K562 (cell line): Measurements from ENCODE around the gene MBOAT7. TPM values are rescaled to one million over a fixed set of nuclear protein-coding genes. Genes with fewer than 3 reads are reported as not detected.
A peak's percentile ranks its signal among the peaks of the same experiment; 100 is the strongest.

ENCODE experiments used
- ATAC-seq: fragments of 200-7000 bp; cut with Tn5 transposase; 3 replicates; pipeline ENCODE4 v1.9.1; 2020; ENCODE audit warnings: moderate library complexity
- BruUV-seq: library from RNA; stranded (reverse); fragments of 400-500 nt; replicated peaks from 2 replicates; lab custom pipeline; 2021; lab: Mats Ljungman, UMichigan
- CTCF ChIA-PET: fragments of 300-600 bp; formaldehyde crosslinking; extraction: SDS; loops from one replicate; lab custom pipeline; 2021; ENCODE audit warnings: low intra/inter-chr PET ratio; lab: Yijun Ruan, JAX
- POLR2A ChIA-PET: fragments of 300-600, 350-650 bp; sonication (Branson Sonifier 250); formaldehyde crosslinking; extraction: SDS; loops from one replicate; lab custom pipeline; 2021; ENCODE audit warnings: antibody characterized with exemption, inconsistent platforms; lab: Yijun Ruan, JAX
- DNase-seq, 4 experiments: peaks; one replicate each; pipeline versions ENCODE4 v3.0.0 to v3.0.0-alpha.2; 2011 to 2018; ENCODE audit warnings: low spot score in 3 of 4, mixed read lengths in 3 of 4; ENCODE audit errors: extremely low read depth in 1 of 4
- FAIRE-seq: peaks from 2 replicates; lab custom pipeline; 2011; peaks lifted over from hg19 to GRCh38; lab: Jason Lieb, UNC
- H2AFZ ChIP-seq: 2 replicates; pipeline ENCODE4 v1.6.0; 2011; ENCODE audit warnings: low read depth, low read length, control low read depth, inconsistent platforms
- H3K27ac ChIP-seq: fragments of 200-600 bp; 3 replicates; pipeline ENCODE4 v1.8.0; 2011; ENCODE audit warnings: low read depth, mild to moderate bottlenecking, control low read depth, inconsistent platforms, low read length, moderate library complexity, mixed read lengths; ENCODE audit errors: extremely low read depth
- H3K27me3 ChIP-seq, 2 experiments: fragments of 300-600 bp in 1 of 2; 2 replicates in 1 of 2; 3 replicates in 1 of 2; pipeline versions ENCODE4 v1.6.0 to v1.8.0; 2011; ENCODE audit warnings: inconsistent platforms in 2 of 2, low read length in 2 of 2, mild to moderate bottlenecking in 1 of 2, mixed read lengths in 1 of 2, moderate library complexity in 1 of 2; ENCODE audit not compliant: control insufficient read depth in 2 of 2, insufficient read depth in 2 of 2
- H3K36me3 ChIP-seq: fragments of 300-600 bp; 3 replicates; pipeline ENCODE4 v1.8.0; 2011; ENCODE audit warnings: mild to moderate bottlenecking, low read length, inconsistent platforms; ENCODE audit not compliant: control insufficient read depth, insufficient read depth
- H3K4me1 ChIP-seq, 2 experiments: fragments of 200-600 bp in 1 of 2; replicated peaks in 1 of 2; 2 replicates in 1 of 2; 3 replicates in 1 of 2; pipeline versions ENCODE4 v1.5.1 to v1.8.0; 2011; ENCODE audit warnings: inconsistent platforms in 2 of 2, low read length in 2 of 2, mild to moderate bottlenecking in 1 of 2, mixed read lengths in 1 of 2, moderate library complexity in 1 of 2; ENCODE audit not compliant: control insufficient read depth in 2 of 2, insufficient read depth in 2 of 2
- H3K4me2 ChIP-seq: 2 replicates; pipeline ENCODE4 v1.6.1; 2011; ENCODE audit warnings: low read length, control low read depth, inconsistent platforms, mixed read lengths; ENCODE audit not compliant: insufficient read depth
- H3K4me3 ChIP-seq: fragments of 200-600 bp; sonication (generic), shearing (Covaris generic); 2 replicates; pipeline ENCODE4 v1.5.1; 2016; ENCODE audit warnings: control low read depth, inconsistent platforms
- H3K79me2 ChIP-seq: fragments of 200-600 bp; 3 replicates; pipeline ENCODE4 v1.8.0; 2011; ENCODE audit warnings: low read length, inconsistent platforms; ENCODE audit not compliant: control insufficient read depth, insufficient read depth
- H3K9ac ChIP-seq, 2 experiments: 2 replicates each; pipeline versions ENCODE4 v1.6.0 to v1.6.1; 2011; ENCODE audit warnings: low read depth in 2 of 2, low read length in 2 of 2, control low read depth in 1 of 2, inconsistent platforms in 1 of 2, mild to moderate bottlenecking in 1 of 2, mixed read lengths in 1 of 2; ENCODE audit not compliant: insufficient read depth in 1 of 2
- H3K9me1 ChIP-seq: one replicate; pipeline ENCODE4 v1.6.0; 2011; ENCODE audit warnings: inconsistent platforms, mild to moderate bottlenecking, low read length, moderate library complexity; ENCODE audit not compliant: control insufficient read depth, insufficient read depth
- H3K9me3 ChIP-seq: replicated peaks from 2 replicates; pipeline ENCODE4 v1.5.1; 2011; ENCODE audit warnings: low read depth, low read length, inconsistent platforms; ENCODE audit not compliant: control insufficient read depth, insufficient read depth
- H4K20me1 ChIP-seq: replicated peaks from 2 replicates; pipeline ENCODE4 v1.6.1; 2011; ENCODE audit warnings: low read length, inconsistent platforms, mixed read lengths; ENCODE audit not compliant: control insufficient read depth, insufficient read depth
- HNRNPLL ChIP-seq: fragments of 200-400 bp; formaldehyde crosslinking; IDR thresholded peaks from 2 replicates; pipeline ENCODE4 v1.6.1; 2017; ENCODE audit warnings: low read length, low read depth, mild to moderate bottlenecking; ENCODE audit not compliant: poor library complexity, severe bottlenecking
- MBD2 ChIP-seq: sonication (generic); IDR thresholded peaks from 2 replicates; pipeline ENCODE4 v1.6.1; 2016; ENCODE audit warnings: low read depth, borderline replicate concordance
- MECOM ChIP-seq: fragments of 250-450 bp; sonication (Bioruptor Pico); IDR thresholded peaks from 2 replicates; pipeline ENCODE4 v1.8.0; 2022; ENCODE audit warnings: inconsistent platforms
- MIER1 ChIP-seq: fragments of 450-650 bp; IDR thresholded peaks from 2 replicates; pipeline ENCODE4 v1.6.1; 2016; ENCODE audit warnings: antibody characterized with exemption, mild to moderate bottlenecking, low read depth
- NR2C2 ChIP-seq, 2 experiments: fragments of 200-800 bp in 1 of 2; sonication (Bioruptor generic) in 1 of 2; sonication (generic) in 1 of 2; formaldehyde crosslinking in 1 of 2; IDR thresholded peaks; 2 replicates each; pipeline versions ENCODE4 v1.6.1 to v1.8.0; 2016 to 2022; ENCODE audit warnings: mild to moderate bottlenecking in 1 of 2, missing compliant biosample characterization in 1 of 2, missing genetic modification characterization in 1 of 2, missing genetic modification reagents in 1 of 2
- SAP30 ChIP-seq: fragments of 200-600 bp; sonication (generic); IDR thresholded peaks from 2 replicates; pipeline ENCODE4 v1.6.1; 2012; ENCODE audit warnings: borderline replicate concordance, low read depth, mild to moderate bottlenecking, moderate library complexity, low read length, control low read depth, inconsistent platforms; ENCODE audit not compliant: insufficient read depth, poor library complexity, severe bottlenecking
- SMARCA4 ChIP-seq: fragments of 450-650 bp; IDR thresholded peaks from 2 replicates; pipeline ENCODE4 v1.6.1; 2016
- SOX6 ChIP-seq: fragments of 450-650 bp; IDR thresholded peaks from 2 replicates; pipeline ENCODE4 v1.6.1; 2014; ENCODE audit warnings: mild to moderate bottlenecking
- ZFP1 ChIP-seq: fragments of 450-650 bp; formaldehyde crosslinking; IDR thresholded peaks from 2 replicates; pipeline ENCODE4 v1.4.0; 2020; ENCODE audit warnings: mild to moderate bottlenecking, mixed read lengths
- ZNF57 ChIP-seq: fragments of 450-650 bp; formaldehyde crosslinking; IDR thresholded peaks from 2 replicates; pipeline ENCODE4 v1.4.0; 2020; ENCODE audit warnings: mild to moderate bottlenecking, moderate library complexity
- WGBS: fragments of 100-300 bp; shearing (Covaris generic); methylation state at CpG from one replicate; pipeline ENCODE4 v1.1.6; 2016; ENCODE audit warnings: low coverage, mixed read lengths; ENCODE audit not compliant: insufficient coverage; ENCODE audit errors: missing lambda C conversion rate; 5-methylcytosine and 5-hydroxymethylcytosine counted together
- in situ Hi-C: fragments of 300-500 bp; cut with MboI; formaldehyde crosslinking; loops from 4 replicates; pipeline ENCODE4 v1.15.0; 2018; ENCODE audit warnings: inconsistent platforms, mixed read lengths
- intact Hi-C: fragments of 100-400 bp; cut with micrococcal nuclease; formaldehyde crosslinking; loops from 2 replicates; pipeline ENCODE4 v1.14.2; 2022
- polyA plus RNA-seq, 8 experiments: library from polyadenylated mRNA; depleted of rRNA in 4 of 8; stranded (reverse) in 5 of 8; unstranded in 3 of 8; fragments of >200 nt; fragmentation: Nextera tagmentation in 2 of 8; fragmentation: Illumina TruSeq in 1 of 8; extraction: Ambion mirVana in 2 of 8; extraction: Trizol in 1 of 8; gene quantifications; 2 replicates each; pipeline versions ENCODE4 v1.2.1 to v1.2.3, GENCODE V29; 2011 to 2014; ENCODE audit warnings: inconsistent platforms in 1 of 8, missing spikeins in 1 of 8
- total RNA-seq, 7 experiments: library from RNA; depleted of rRNA in 6 of 7; stranded (reverse); fragments of >200 nt in 6 of 7; fragmentation: Illumina TruSeq in 2 of 7; extraction: Trizol in 2 of 7; gene quantifications; 2 replicates each; pipeline versions ENCODE4 v1.2.1 to v1.2.3, GENCODE V29; 2011 to 2021; ENCODE audit warnings: low replicate concordance in 1 of 7
- TF ChIP-seq, protein P1 (sequence below): fragments of 450-650 bp; formaldehyde crosslinking; IDR thresholded peaks from 2 replicates; pipeline ENCODE4 v1.4.0; 2022; ENCODE audit warnings: missing genetic modification characterization

MBOAT7 gene
- total and polyA plus RNA-seq, 9 of the 15 experiments (the other 6 are each of a cell fraction or from before 2014, with no cell fraction given): 1.4 to 153 (median 56.1) TPM

DNA sequence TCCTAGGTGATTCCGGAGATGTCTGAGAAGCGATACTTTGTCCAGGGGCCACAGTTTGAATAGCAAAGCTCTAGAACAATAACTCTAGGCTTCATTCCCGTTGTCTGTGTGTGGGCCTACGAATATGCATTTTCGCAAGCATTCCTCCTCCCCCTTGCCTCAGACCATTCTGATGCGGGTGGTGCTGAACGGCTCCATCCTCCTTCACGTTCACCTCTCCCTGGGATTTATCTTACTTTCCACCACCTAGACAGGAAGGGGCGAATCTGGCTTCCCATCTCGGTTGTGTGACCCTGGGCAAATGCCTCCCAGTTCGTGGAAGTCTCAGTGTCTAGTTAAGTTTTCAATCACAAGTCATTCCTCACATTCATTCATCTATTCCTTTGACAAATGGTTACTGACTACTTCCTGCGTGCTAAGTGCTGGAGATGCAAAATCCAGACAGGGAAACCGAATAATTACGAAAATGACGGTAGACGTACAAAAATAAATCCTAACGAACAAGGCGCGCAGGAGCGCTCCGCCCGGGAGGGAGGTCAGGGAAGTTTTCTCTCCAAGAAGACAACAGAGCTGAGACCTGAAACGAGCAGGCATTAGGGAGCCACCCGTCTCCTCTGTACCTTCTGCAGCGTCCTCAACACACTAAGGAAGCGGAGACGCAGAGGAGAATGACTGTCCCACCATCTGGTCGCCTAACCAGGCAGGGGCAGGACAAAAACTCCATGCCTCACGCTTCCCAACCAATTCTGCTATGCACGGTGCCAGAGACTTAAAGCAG lies 53.1 kb downstream of the MBOAT7 start:
- no peaks in the 10 kb centered on the region for H3K27me3 ChIP-seq
- H3K9ac ChIP-seq: peak overlapping the region; percentile 69 to 86
- in situ Hi-C loops: no loop called here
- peaks cover 16% of the 10 kb centered on the region for H3K9me1 ChIP-seq
- peaks cover 33% of the 10 kb centered on the region for H3K36me3 ChIP-seq
- H3K9me3 ChIP-seq: no peaks in the 10 kb centered on the region
- peak overlapping the region; percentile 59 for H3K27ac ChIP-seq
- H3K4me2 ChIP-seq: peak overlapping the region; percentile 100
- H4K20me1 ChIP-seq: peaks cover 12% of the 10 kb centered on the region
- H3K4me3 ChIP-seq: peak overlapping the region; percentile 51
- intact Hi-C loops: loop anchor here (2.0 kb wide), 1 partner anchor 65 kb away; the partner anchor contains the start of gene RPS9
- ChIA-PET POLR2A (interaction anchor here (0.6 to 3.1 kb wide), 13 partner anchors 12 to 87 kb away, joined by 3 to 29 read pairs (median 8); partner anchors contain the start of genes LENG1, MBOAT7, PRPF31 and RPS9), CTCF (no interaction called here)
- DNase-seq: peak in 1 of 4 experiments; percentile 26
- WGBS: 9% methylated on average over 29 of the region's 30 CpGs
- no peak for FAIRE-seq
- H2AFZ ChIP-seq: peak overlapping the region; percentile 92
- peaks cover 14 to 23% of the 10 kb centered on the region in 2 experiments; a peak in 4 of 5 replicates for H3K4me1 ChIP-seq
- TSS peak; percentile 90 for BruUV-seq
- ATAC-seq: no peak
- peaks cover 37% of the 10 kb centered on the region for H3K79me2 ChIP-seq
- TF ChIP-seq ZNF57 (CRISPR knock-in tag): no peak
- no peak for TF ChIP-seq ZFP1 (CRISPR knock-in tag)
- 0 out of 2 replicates have a peak, but pooled peaks have one; percentile 24 for TF ChIP-seq SMARCA4
- TF ChIP-seq MBD2: no peak
- TF ChIP-seq, protein P1, sequence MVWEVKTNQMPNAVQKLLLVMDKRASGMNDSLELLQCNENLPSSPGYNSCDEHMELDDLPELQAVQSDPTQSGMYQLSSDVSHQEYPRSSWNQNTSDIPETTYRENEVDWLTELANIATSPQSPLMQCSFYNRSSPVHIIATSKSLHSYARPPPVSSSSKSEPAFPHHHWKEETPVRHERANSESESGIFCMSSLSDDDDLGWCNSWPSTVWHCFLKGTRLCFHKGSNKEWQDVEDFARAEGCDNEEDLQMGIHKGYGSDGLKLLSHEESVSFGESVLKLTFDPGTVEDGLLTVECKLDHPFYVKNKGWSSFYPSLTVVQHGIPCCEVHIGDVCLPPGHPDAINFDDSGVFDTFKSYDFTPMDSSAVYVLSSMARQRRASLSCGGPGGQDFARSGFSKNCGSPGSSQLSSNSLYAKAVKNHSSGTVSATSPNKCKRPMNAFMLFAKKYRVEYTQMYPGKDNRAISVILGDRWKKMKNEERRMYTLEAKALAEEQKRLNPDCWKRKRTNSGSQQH (CRISPR knock-in tag): peak; percentile 25; the same call in 1 of the 2 replicates
- TF ChIP-seq SAP30: peak; percentile 83
- 0 out of 2 replicates have a peak, but pooled peaks have one; percentile 12 for TF ChIP-seq SOX6
- TF ChIP-seq HNRNPLL: peak; percentile 45
- 0 out of 2 replicates have a peak, but pooled peaks have one; percentile 26 for TF ChIP-seq NR2C2 (CRISPR knock-in tag; IDR thresholded peaks at IDR 0.05)
- no peak for TF ChIP-seq NR2C2 (tag; IDR thresholded peaks at IDR 0.05)
- TF ChIP-seq MIER1: 0 out of 2 replicates have a peak, but pooled peaks have one; percentile 57
- TF ChIP-seq MECOM (CRISPR knock-in tag): no peak
